Measurements from ENCODE around the gene RPL27A. TPM values are rescaled to one million over a fixed set of nuclear protein-coding genes. Genes with fewer than 3 reads are reported as not detected.

Gene RPL27A
- total and polyA plus RNA-seq, 7 donors, result 1,472 to 4,200 (median 2,262) TPM

DNA sequence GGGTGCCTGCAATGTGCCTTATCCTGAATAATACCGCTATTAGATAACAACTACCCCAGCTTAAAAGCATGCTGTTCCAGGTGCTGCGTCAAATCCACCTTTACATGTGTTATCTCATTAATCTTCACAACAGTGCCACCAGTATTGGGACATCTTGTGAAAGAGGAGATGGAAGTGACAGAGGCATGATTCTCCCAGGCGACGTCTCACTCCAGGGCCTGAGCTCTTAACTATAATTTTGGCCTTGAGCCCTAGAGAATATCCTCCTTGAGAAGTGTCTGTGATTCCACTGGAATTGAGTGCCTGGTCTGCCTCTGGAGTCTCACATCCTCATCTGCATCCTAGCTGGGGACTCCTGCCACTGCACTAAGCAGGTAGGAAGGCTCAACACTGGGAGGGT is 43.8 kb downstream of the RPL27A start:
- H3K4me3 ChIP-seq, result no peak overlapping the region
- no peaks in the 10 kb centered on the region for H3K9me3 ChIP-seq
- WGBS, 2 donors, result 85 to 96% methylated on average over 4 of the region's 4 CpGs
- H3K27me3 ChIP-seq, result no peaks in the 10 kb centered on the region
- no peak for TF ChIP-seq EP300 (IDR thresholded peaks at IDR 0.05)
- no peak for TF ChIP-seq POLR2A (IDR thresholded peaks at IDR 0.05)
- TF ChIP-seq CTCF (IDR thresholded peaks at IDR 0.05), result no peak
- TF ChIP-seq POLR2AphosphoS5 (IDR thresholded peaks at IDR 0.05), result no peak
- intact Hi-C loops (cut with DNase I), result loop anchor here (5.0 kb wide), 1 partner anchor 36 kb away; no protein-coding TSS in a partner anchor
- H3K27ac ChIP-seq, result peak overlapping the region; percentile 90 to 98 (median 96)
- peaks cover 0 to 88% (median 84%) of the 10 kb centered on the region in 4 donors for H3K4me1 ChIP-seq
- H3K36me3 ChIP-seq, result peaks cover 8 to 43% (median 13%) of the 10 kb centered on the region in 4 donors
- no peak for DNase-seq

- DNase-seq, result no peak
- Histone ChIP-seq H3K9me3 (no peaks in the 10 kb centered on the region), H3K36me3 (peaks cover 5 to 40% (median 12%) of the 10 kb centered on the region in 4 donors), H3K4me3 (no peak overlapping the region), H3K27me3 (no peaks in the 10 kb centered on the region), H3K4me1 (peaks cover 0 to 88% (median 84%) of the 10 kb centered on the region in 4 donors), H3K27ac (peak overlapping the region; percentile 90 to 98 (median 96))
- intact Hi-C loops (cut with DNase I), result loop anchor here (5.0 kb wide), 1 partner anchor 34 kb away; no protein-coding TSS in a partner anchor
- 64 to 71% methylated on average over 4 of the region's 4 CpGs for WGBS, 2 donors
- peak; percentile 21 to 56 (median 48) for TF ChIP-seq POLR2AphosphoS5 (IDR thresholded peaks at IDR 0.05)
- TF ChIP-seq EP300 (IDR thresholded peaks at IDR 0.05), result peak in 1 of 4 donors; percentile 12
- TF ChIP-seq CTCF (IDR thresholded peaks at IDR 0.05), result no peak
- no peak for TF ChIP-seq POLR2A (IDR thresholded peaks at IDR 0.05)
Measured at GRCh38 chr11:8728563-8728962, 46.0 kb downstream of the RPL27A start.

GRCh38 chr11:8729067-8729466 is 46.5 kb downstream of the RPL27A start:
- intact Hi-C loops (cut with DNase I), result loop anchor here (5.0 kb wide), 1 partner anchor 33 kb away; no protein-coding TSS in a partner anchor
- Histone ChIP-seq H3K4me1 (peaks cover 0 to 88% (median 84%) of the 10 kb centered on the region in 4 donors), H3K9me3 (no peaks in the 10 kb centered on the region), H3K27ac (peak overlapping the region; percentile 90 to 98 (median 96)), H3K27me3 (no peaks in the 10 kb centered on the region), H3K36me3 (peaks cover 3 to 37% (median 12%) of the 10 kb centered on the region in 4 donors), H3K4me3 (no peak overlapping the region)
- 83 to 87% methylated on average over 6 of the region's 6 CpGs for WGBS, 2 donors
- no peak for TF ChIP-seq POLR2A (IDR thresholded peaks at IDR 0.05)
- no peak for TF ChIP-seq POLR2AphosphoS5 (IDR thresholded peaks at IDR 0.05)
- TF ChIP-seq EP300 (IDR thresholded peaks at IDR 0.05), result no peak
- no peak for TF ChIP-seq CTCF (IDR thresholded peaks at IDR 0.05)
- no peak for DNase-seq

DNA sequence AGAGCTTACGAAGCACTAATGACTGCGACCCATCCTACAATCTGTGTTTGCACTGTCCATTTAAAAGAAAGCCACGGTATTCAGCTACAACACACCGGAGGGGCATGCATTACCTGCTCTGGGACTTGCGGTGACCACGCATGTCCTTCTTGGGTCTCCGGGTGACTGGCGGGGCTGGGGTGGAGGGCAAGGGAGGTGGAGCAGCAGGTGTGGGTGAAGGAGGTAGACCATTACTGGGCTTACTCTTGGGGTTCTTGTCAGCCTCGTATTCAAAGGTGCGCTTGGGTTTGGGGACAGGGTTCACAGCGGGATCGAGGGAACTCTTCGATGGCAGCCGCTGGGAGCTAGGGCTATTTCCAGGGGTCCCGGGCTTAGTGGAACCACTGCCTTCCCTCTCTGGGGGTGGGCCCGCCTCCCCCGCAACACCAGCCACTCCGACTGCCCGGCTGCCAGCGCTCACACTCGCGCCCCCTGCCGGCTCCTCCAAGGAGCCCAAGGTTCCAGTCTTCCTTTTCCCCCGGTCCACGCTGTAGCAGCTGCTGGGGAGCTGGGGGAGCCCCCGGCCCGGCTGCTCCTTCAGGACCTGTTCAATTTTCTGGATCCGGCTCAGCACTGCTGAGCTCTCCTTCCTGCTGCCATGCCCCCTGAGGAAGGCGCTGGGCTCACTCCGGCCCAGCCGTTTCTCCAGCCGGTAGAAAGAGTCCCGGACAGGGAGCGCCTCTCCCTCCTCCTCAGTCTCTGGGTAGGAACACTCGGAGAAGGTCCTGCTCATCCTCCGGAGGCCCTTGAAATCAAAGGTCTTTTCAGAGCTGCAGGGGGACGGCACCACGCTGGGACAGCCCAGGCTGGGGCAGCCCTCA is 47.5 kb downstream of the RPL27A start:
- H3K36me3 ChIP-seq, result peaks cover 0 to 28% (median 5%) of the 10 kb centered on the region in 4 donors
- peaks cover 0 to 81% (median 79%) of the 10 kb centered on the region in 4 donors for H3K4me1 ChIP-seq
- no peaks in the 10 kb centered on the region for H3K9me3 ChIP-seq
- no peak for DNase-seq
- no peaks in the 10 kb centered on the region for H3K27me3 ChIP-seq
- peak overlapping the region; percentile 90 to 98 (median 96) for H3K27ac ChIP-seq
- intact Hi-C loops (cut with DNase I), result loop anchor here (5.0 kb wide), 1 partner anchor 32 kb away; no protein-coding TSS in a partner anchor
- WGBS, 2 donors, result 91 to 95% methylated on average over 38 of the region's 38 CpGs
- TF ChIP-seq CTCF (IDR thresholded peaks at IDR 0.05), result no peak
- no peak for TF ChIP-seq EP300 (IDR thresholded peaks at IDR 0.05)
- no peak for TF ChIP-seq POLR2A (IDR thresholded peaks at IDR 0.05)
- TF ChIP-seq POLR2AphosphoS5 (IDR thresholded peaks at IDR 0.05), result no peak
- no peak overlapping the region for H3K4me3 ChIP-seq
